ENCODE measurements around the gene TMED8. TPM values are rescaled to one million over a fixed set of nuclear protein-coding genes. Genes with fewer than 3 reads are reported as not detected.
A peak's percentile ranks its signal among the peaks of the same experiment; 100 is the strongest.

TMED8 gene
- total RNA-seq, 2 donors from 2014 or later: 6.9 to 7.5 TPM

DNA sequence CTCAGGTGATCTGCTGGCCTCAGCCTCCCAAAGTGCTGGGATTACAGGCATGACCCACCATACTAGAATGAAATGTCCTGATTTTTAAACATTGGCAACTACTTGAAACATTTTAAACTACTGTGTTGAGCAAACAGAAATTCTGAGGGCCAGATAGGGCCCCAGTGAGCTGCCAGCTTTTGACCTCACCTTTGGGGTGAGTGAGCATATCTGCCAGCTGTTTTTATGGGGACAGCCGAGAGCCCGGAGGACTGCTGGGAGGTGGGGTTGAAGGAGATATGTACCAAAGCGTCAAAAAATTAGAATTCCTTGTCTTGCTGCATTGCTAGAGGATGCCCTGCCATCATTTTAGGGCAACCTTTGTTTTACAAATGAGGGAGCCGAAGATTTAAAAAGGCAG lies 53.3 kb downstream of the TMED8 start:
- Histone ChIP-seq H3K27ac (no peak overlapping the region), H3K27me3 (no peaks in the 10 kb centered on the region), H3K4me3 (no peak overlapping the region), H3K4me1 (peaks cover 19% of the 10 kb centered on the region), H3K9me3 (no peaks in the 10 kb centered on the region), H3K36me3 (replicated peaks in 1 of 2; ENCODE audit: insufficient read depth in 1 of 2, low read depth in 2 of 2) (no peaks in the 10 kb centered on the region)
- intact Hi-C loops (cut with DNase I): no loop called here
- TF ChIP-seq POLR2A (IDR thresholded peaks at IDR 0.05): no peak
- no peak for TF ChIP-seq CTCF (IDR thresholded peaks at IDR 0.05)
- ATAC-seq (no peak), DNase-seq (no peak)
- WGBS, 2 donors: 78 to 80% methylated on average over 4 of the region's 4 CpGs

GRCh38 chr14:77322951-77323350 lies 53.9 kb downstream of the TMED8 start:
- Histone ChIP-seq H3K4me3 (no peak overlapping the region), H3K36me3 (replicated peaks in 1 of 2; ENCODE audit: insufficient read depth in 1 of 2, low read depth in 2 of 2) (no peaks in the 10 kb centered on the region), H3K27ac (no peak overlapping the region), H3K9me3 (no peaks in the 10 kb centered on the region), H3K4me1 (peaks cover 19% of the 10 kb centered on the region), H3K27me3 (no peaks in the 10 kb centered on the region)
- no peak for DNase-seq
- intact Hi-C loops (cut with DNase I): no loop called here
- no peak for TF ChIP-seq CTCF (IDR thresholded peaks at IDR 0.05)
- TF ChIP-seq POLR2A (IDR thresholded peaks at IDR 0.05): no peak
- ATAC-seq: no peak
- WGBS, 2 donors: 98% methylated on average over 5 of the region's 5 CpGs

DNA sequence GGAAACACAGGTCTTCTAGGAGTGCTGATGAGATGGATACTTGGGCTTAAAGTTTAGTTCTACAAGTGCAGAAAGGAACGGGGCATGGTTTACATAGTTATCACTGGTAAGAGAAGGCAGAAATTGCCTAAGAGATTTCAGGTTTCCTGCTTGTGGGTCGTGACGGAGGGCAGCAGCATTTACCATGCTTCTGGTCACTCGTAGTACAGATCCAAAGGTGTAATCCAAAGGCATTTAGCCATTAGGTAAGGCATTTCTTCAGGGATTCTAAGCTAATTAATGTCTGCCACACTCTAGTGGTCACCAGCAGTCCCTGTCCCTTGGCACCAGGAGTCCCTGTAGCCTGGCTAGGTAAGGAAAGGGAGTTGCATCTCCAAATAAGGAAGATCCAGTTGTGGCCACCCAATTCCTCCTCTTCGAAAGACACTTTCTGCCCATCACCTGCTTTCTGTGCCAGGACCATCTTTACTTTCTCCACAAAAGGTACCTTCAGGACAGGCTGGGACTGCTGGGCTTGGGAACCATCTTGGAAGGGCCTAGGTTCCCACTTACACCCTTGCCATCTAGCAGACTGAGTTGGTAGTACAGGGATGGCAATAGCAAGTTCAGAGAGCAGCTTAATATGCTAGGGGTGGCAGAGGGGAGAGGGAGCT lies 54.5 kb downstream of the TMED8 start:
- peak overlapping the region in 2 of 4 donors; percentile 97 to 98 for H3K27ac ChIP-seq
- no peaks in the 10 kb centered on the region for H3K27me3 ChIP-seq
- no peak for TF ChIP-seq POLR2A (IDR thresholded peaks at IDR 0.05)
- no peak for TF ChIP-seq CTCF (IDR thresholded peaks at IDR 0.05)
- 56 to 74% methylated on average over 5 of the region's 5 CpGs for WGBS, 2 donors
- H3K4me3 ChIP-seq: no peak overlapping the region
- no peaks in the 10 kb centered on the region for H3K9me3 ChIP-seq
- DNase-seq (no peak), ATAC-seq (no peak)
- intact Hi-C loops (cut with DNase I): no loop called here
- H3K4me1 ChIP-seq: peaks cover 20% of the 10 kb centered on the region
- H3K36me3 ChIP-seq (replicated peaks in 1 of 2; ENCODE audit: insufficient read depth in 1 of 2, low read depth in 2 of 2): no peaks in the 10 kb centered on the region

DNA sequence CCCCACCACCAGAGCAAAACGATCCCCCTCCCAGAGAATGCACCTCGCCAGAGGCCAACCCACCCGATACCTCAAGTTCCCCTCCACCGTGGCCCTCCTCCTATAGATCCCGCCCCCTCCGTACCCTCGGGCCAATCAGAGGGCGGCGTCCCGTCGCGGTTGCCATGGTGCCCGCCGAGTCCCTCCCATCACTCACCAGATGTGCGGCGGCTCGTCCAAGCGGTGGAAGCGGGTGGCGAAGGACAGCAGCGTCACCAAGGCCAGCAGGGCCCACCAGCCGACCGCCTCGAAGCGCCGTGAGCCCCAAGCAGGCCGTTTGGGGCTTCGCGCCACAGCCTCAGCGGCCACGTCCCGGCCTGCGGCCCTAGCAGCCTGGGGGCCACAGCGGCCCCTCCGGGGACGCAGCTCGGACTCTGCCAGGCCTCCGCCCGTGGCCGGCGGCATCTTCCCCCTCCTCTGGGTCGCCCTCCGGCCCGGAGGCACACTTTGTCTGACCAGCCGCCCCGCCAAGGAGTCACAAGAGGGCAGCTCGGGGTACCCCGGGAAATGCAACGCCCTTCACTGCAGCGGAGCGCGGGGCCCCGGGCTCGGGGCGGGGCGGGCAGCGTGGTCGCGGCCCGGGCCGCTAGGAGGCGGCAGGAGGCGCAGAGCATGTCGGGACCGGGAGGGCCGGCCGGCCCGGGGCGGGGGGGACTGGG lies 56.5 kb downstream of the TMED8 start, which contains the start of gene POMT2:
TSS of gene POMT2 (minus strand) at position 646 of the 698 bp plus-strand sequence. CDS start at position 444, 202 bp downstream.
- Histone ChIP-seq H3K27me3 (no peaks in the 10 kb centered on the region), H3K27ac (peak within 1 kb of the TSS; percentile 96 to 98 (median 96)), H3K4me3 (peak within 1 kb of the TSS; percentile 68 to 84), H3K9me3 (no peaks in the 10 kb centered on the region), H3K36me3 (replicated peaks in 1 of 2; ENCODE audit: insufficient read depth in 1 of 2, low read depth in 2 of 2) (no peaks in the 10 kb centered on the region), H3K4me1 (peaks cover 37% of the 10 kb centered on the region)
- intact Hi-C loops (cut with DNase I): no loop called here
- TF ChIP-seq POLR2A (IDR thresholded peaks at IDR 0.05) (peak in 1 of 3 donors; percentile 45), CTCF (IDR thresholded peaks at IDR 0.05) (peak in 6 of 7 experiments; percentile 33 to 65 (median 40))
- WGBS, 2 donors: 0 to 1% methylated on average over 10 to 59 of the region's 69 CpGs
- DNase-seq (peak; percentile 94 to 95 (median 94)), ATAC-seq (peak; percentile 74)

Measured in body of pancreas (tissue), 4 donors.